OCI-LY1 (cell line): ENCODE data around the gene ARMCX5.

ENCODE experiments used
- CTCF ChIP-seq: fragments of 200-600 bp; sonication (generic), shearing (Covaris generic); IDR thresholded peaks from 2 replicates; pipeline ENCODE4 v1.5.1; 2017; ENCODE audit warnings: mild to moderate bottlenecking, antibody characterized with exemption, low read length, moderate library complexity, mixed read lengths
- EZH2 ChIP-seq: fragments of 200-600 bp; sonication (generic), shearing (Covaris generic); IDR thresholded peaks from 2 replicates; pipeline ENCODE4 v1.8.0; 2017; ENCODE audit warnings: borderline replicate concordance, mixed run types, mild to moderate bottlenecking, antibody characterized with exemption, low read length, moderate library complexity, mixed read lengths

DNA sequence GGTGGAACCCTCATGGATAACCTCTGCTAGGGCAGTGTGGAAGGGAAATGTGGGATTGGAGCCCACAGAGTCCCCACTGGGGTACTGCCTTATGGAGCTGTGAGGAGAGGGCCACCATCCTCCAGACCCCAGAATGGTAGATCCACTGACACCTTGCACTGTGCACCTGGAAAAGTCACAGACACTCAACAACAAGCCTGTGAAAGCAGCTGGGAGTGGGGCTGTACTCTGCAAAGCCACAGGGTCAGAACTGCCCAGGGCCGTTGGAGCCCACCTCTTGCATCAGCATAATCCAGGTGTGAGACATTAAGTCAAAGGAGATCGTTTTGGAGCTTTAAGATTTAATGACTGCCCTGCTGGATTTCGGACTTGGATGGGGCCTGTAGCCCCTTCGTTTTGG lies 11.6 kb downstream of the ARMCX5 start:
- TF ChIP-seq CTCF (no peak), EZH2 (no peak)
